Muscle layer of duodenum (tissue), 2 donors: ENCODE measurements around the gene NRAS.

Source experiments
- H3K27ac ChIP-seq: one replicate; pipeline ENCODE4 v1.7.0; 2013; ENCODE audit warnings: mild to moderate bottlenecking, low read length
- H3K27me3 ChIP-seq: one replicate; pipeline ENCODE4 v1.7.0; 2013; ENCODE audit warnings: low read depth, mild to moderate bottlenecking, control low read depth, low read length
- H3K36me3 ChIP-seq, 2 donors: one replicate each; pipeline ENCODE4 v1.7.0; 2013; ENCODE audit warnings: low read length in 2 of 2, control low read depth in 1 of 2, mild to moderate bottlenecking in 1 of 2; ENCODE audit not compliant: insufficient read depth in 2 of 2, control insufficient read depth in 1 of 2
- H3K4me1 ChIP-seq, 2 donors: one replicate each; pipeline ENCODE4 v1.7.0; 2013; ENCODE audit warnings: low read length in 2 of 2, mild to moderate bottlenecking in 2 of 2, control low read depth in 1 of 2, moderate library complexity in 1 of 2; ENCODE audit not compliant: insufficient read depth in 2 of 2, control insufficient read depth in 1 of 2
- H3K4me3 ChIP-seq, 2 donors: one replicate each; pipeline ENCODE4 v1.7.0; 2013; ENCODE audit warnings: low read length in 2 of 2, low read depth in 1 of 2, mild to moderate bottlenecking in 1 of 2
- H3K9me3 ChIP-seq, 2 donors: one replicate each; pipeline ENCODE4 v1.7.0; 2013; ENCODE audit warnings: low read length in 2 of 2, control low read depth in 1 of 2, mild to moderate bottlenecking in 1 of 2; ENCODE audit not compliant: control insufficient read depth in 1 of 2
- donor health status: healthy.

The NRAS gene

GRCh38 chr1:114750780-114751179 lies 34.2 kb upstream of the NRAS start:
- no peaks in the 10 kb centered on the region for H3K27me3 ChIP-seq
- no peak overlapping the region for H3K4me3 ChIP-seq
- H3K27ac ChIP-seq = no peak overlapping the region
- H3K9me3 ChIP-seq = no peaks in the 10 kb centered on the region
- H3K4me1 ChIP-seq = peaks cover 4 to 82% of the 10 kb centered on the region in 2 donors
- H3K36me3 ChIP-seq = peaks cover 23 to 24% of the 10 kb centered on the region in 2 donors

GRCh38 chr1:114749835-114750234 lies 33.3 kb upstream of the NRAS start:
- peaks cover 4 to 73% of the 10 kb centered on the region in 2 donors for H3K4me1 ChIP-seq
- no peak overlapping the region for H3K4me3 ChIP-seq

GRCh38 chr1:114746450-114747121 lies 30.0 kb upstream of the NRAS start:
- Histone ChIP-seq H3K27ac (no peak overlapping the region), H3K9me3 (no peaks in the 10 kb centered on the region), H3K27me3 (no peaks in the 10 kb centered on the region), H3K4me3 (no peak overlapping the region), H3K36me3 (peaks cover 23 to 29% of the 10 kb centered on the region in 2 donors), H3K4me1 (peaks cover 3 to 48% of the 10 kb centered on the region in 2 donors)

More at GRCh38 chr1:114749835-114750234, 33.3 kb upstream of the NRAS start:
- no peak overlapping the region for H3K27ac ChIP-seq
- no peaks in the 10 kb centered on the region for H3K27me3 ChIP-seq
- no peaks in the 10 kb centered on the region for H3K9me3 ChIP-seq
- H3K36me3 ChIP-seq = peaks cover 23 to 25% of the 10 kb centered on the region in 2 donors

- H3K9me3 ChIP-seq = no peaks in the 10 kb centered on the region
- no peaks in the 10 kb centered on the region for H3K27me3 ChIP-seq
- peaks cover 23 to 29% of the 10 kb centered on the region in 2 donors for H3K36me3 ChIP-seq
- peaks cover 0 to 36% of the 10 kb centered on the region in 2 donors for H3K4me1 ChIP-seq
- H3K27ac ChIP-seq = no peak overlapping the region
- no peak overlapping the region for H3K4me3 ChIP-seq
Observed at GRCh38 chr1:114745291-114745690, 28.7 kb upstream of the NRAS start.

- Histone ChIP-seq H3K4me1 (peaks cover 0 to 10% of the 10 kb centered on the region in 2 donors), H3K27ac (no peak overlapping the region), H3K27me3 (no peaks in the 10 kb centered on the region), H3K36me3 (peaks cover 17 to 25% of the 10 kb centered on the region in 2 donors), H3K4me3 (no peak overlapping the region), H3K9me3 (no peaks in the 10 kb centered on the region)
Observed at GRCh38 chr1:114741963-114742746, 25.6 kb upstream of the NRAS start.

- Histone ChIP-seq H3K27ac (no peak overlapping the region), H3K4me1 (peaks cover 0 to 5% of the 10 kb centered on the region in 2 donors), H3K27me3 (no peaks in the 10 kb centered on the region), H3K4me3 (no peak overlapping the region), H3K9me3 (no peaks in the 10 kb centered on the region), H3K36me3 (peaks cover 31 to 32% of the 10 kb centered on the region in 2 donors)
Observed at GRCh38 chr1:114740331-114740730, 23.8 kb upstream of the NRAS start.

- Histone ChIP-seq H3K27ac (peak overlapping the region; percentile 30), H3K9me3 (no peaks in the 10 kb centered on the region), H3K36me3 (peaks cover 50 to 58% of the 10 kb centered on the region in 2 donors), H3K4me3 (no peak overlapping the region), H3K4me1 (peaks cover 0 to 5% of the 10 kb centered on the region in 2 donors), H3K27me3 (no peaks in the 10 kb centered on the region)
Observed at GRCh38 chr1:114737314-114737849, 20.8 kb upstream of the NRAS start.

GRCh38 chr1:114735479-114735878 lies 18.9 kb upstream of the NRAS start:
- H3K36me3 ChIP-seq = peaks cover 63 to 74% of the 10 kb centered on the region in 2 donors
- H3K27ac ChIP-seq = peak overlapping the region; percentile 19
- H3K27me3 ChIP-seq = no peaks in the 10 kb centered on the region
- H3K4me3 ChIP-seq = no peak overlapping the region
- no peaks in the 10 kb centered on the region for H3K9me3 ChIP-seq
- H3K4me1 ChIP-seq = no peaks in the 10 kb centered on the region

- H3K36me3 ChIP-seq = peaks cover 78 to 92% of the 10 kb centered on the region in 2 donors
- no peaks in the 10 kb centered on the region for H3K9me3 ChIP-seq
- H3K4me3 ChIP-seq = no peak overlapping the region
- no peak overlapping the region for H3K27ac ChIP-seq
- H3K4me1 ChIP-seq = no peaks in the 10 kb centered on the region
- no peaks in the 10 kb centered on the region for H3K27me3 ChIP-seq
Observed at GRCh38 chr1:114729782-114730181, 13.2 kb upstream of the NRAS start.

GRCh38 chr1:114728553-114728952 lies 12.0 kb upstream of the NRAS start:
- Histone ChIP-seq H3K36me3 (peaks cover 82 to 90% of the 10 kb centered on the region in 2 donors), H3K4me1 (peaks cover 0 to 6% of the 10 kb centered on the region in 2 donors), H3K27me3 (no peaks in the 10 kb centered on the region), H3K27ac (no peak overlapping the region), H3K9me3 (no peaks in the 10 kb centered on the region), H3K4me3 (no peak overlapping the region)

GRCh38 chr1:114725230-114725629 lies 8.7 kb upstream of the NRAS start:
- Histone ChIP-seq H3K27ac (no peak overlapping the region), H3K36me3 (peaks cover 85 to 92% of the 10 kb centered on the region in 2 donors), H3K4me3 (no peak overlapping the region), H3K27me3 (no peaks in the 10 kb centered on the region), H3K4me1 (peaks cover 0 to 8% of the 10 kb centered on the region in 2 donors), H3K9me3 (no peaks in the 10 kb centered on the region)
